Measurements from ENCODE around the gene SLC25A17. TPM values are rescaled to one million over a fixed set of nuclear protein-coding genes. Genes with fewer than 3 reads are reported as not detected.
A peak's percentile ranks its signal among the peaks of the same experiment; 100 is the strongest.

The SLC25A17 gene
- total RNA-seq, 4 donors from 2014 or later, result 5.8 to 9.6 (median 8.4) TPM

DNA sequence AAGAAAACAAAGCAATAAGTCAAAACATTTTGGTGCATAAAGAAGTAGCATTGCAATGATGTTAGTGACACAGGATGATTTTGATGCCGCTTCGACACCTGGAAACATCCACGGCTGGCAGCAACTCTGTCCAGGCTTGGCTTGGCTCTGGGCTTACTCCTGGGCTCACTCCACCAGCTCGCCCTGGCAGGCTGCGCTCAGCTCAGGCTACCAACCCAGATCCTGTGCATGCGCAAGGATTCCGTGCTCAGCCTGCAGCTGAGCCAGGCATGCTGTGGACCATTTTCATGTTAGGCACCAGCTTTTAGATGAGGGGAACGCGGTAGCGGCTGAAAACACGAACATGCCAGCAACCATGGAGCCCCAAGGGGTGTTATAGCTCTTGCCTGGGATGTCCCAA is 66.0 kb downstream of the SLC25A17 start:
- Histone ChIP-seq H3K9me3 (no peaks in the 10 kb centered on the region), H3K27ac (replicated peaks in 1 of 4) (no peak overlapping the region), H3K36me3 (no peaks in the 10 kb centered on the region), H3K4me1 (peaks cover 0 to 16% (median 0%) of the 10 kb centered on the region in 4 donors), H3K4me3 (no peak overlapping the region), H3K27me3 (no peaks in the 10 kb centered on the region)
- no peak for DNase-seq (ENCODE audit: extremely low spot score)
- WGBS, result 94% methylated on average over 11 of the region's 11 CpGs
- intact Hi-C loops (cut with DNase I), result no loop called here
- TF ChIP-seq, protein P1, sequence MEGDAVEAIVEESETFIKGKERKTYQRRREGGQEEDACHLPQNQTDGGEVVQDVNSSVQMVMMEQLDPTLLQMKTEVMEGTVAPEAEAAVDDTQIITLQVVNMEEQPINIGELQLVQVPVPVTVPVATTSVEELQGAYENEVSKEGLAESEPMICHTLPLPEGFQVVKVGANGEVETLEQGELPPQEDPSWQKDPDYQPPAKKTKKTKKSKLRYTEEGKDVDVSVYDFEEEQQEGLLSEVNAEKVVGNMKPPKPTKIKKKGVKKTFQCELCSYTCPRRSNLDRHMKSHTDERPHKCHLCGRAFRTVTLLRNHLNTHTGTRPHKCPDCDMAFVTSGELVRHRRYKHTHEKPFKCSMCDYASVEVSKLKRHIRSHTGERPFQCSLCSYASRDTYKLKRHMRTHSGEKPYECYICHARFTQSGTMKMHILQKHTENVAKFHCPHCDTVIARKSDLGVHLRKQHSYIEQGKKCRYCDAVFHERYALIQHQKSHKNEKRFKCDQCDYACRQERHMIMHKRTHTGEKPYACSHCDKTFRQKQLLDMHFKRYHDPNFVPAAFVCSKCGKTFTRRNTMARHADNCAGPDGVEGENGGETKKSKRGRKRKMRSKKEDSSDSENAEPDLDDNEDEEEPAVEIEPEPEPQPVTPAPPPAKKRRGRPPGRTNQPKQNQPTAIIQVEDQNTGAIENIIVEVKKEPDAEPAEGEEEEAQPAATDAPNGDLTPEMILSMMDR (IDR thresholded peaks at IDR 0.05), result no peak
- TF ChIP-seq POLR2A (IDR thresholded peaks at IDR 0.05; ENCODE audit: low read depth) (no peak), POLR2AphosphoS5 (IDR thresholded peaks at IDR 0.05) (no peak), EP300 (IDR thresholded peaks at IDR 0.05) (no peak)

DNA sequence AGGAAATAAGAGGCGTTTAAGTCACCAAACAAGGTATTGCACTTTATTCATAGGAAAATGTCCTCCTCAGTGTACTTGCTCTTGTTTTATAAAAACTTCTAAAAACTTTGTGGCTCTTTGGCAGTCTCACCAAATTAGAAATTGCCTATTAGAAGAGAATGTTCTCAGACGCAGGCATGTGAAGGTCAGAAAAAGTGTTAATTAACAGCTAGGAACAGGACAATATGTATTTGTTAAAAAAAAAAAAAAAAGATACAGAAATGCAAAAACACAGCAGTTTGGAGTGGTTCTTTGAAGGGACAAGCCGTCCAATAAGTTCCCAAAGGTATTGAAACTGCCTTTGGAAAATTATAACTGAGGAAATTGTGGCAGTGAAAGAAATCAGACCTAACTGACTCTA is 67.9 kb downstream of the SLC25A17 start:
- 62% methylated on average over 3 of the region's 3 CpGs for WGBS
- intact Hi-C loops (cut with DNase I), result no loop called here
- DNase-seq (ENCODE audit: extremely low spot score), result no peak
- Histone ChIP-seq H3K9me3 (no peaks in the 10 kb centered on the region), H3K4me3 (no peak overlapping the region), H3K27me3 (no peaks in the 10 kb centered on the region), H3K27ac (replicated peaks in 1 of 4) (peak overlapping the region in 1 of 4 donors; percentile 28), H3K4me1 (peaks cover 0 to 16% (median 0%) of the 10 kb centered on the region in 4 donors), H3K36me3 (no peaks in the 10 kb centered on the region)
- TF ChIP-seq POLR2A (IDR thresholded peaks at IDR 0.05; ENCODE audit: low read depth) (no peak), EP300 (IDR thresholded peaks at IDR 0.05) (no peak), POLR2AphosphoS5 (IDR thresholded peaks at IDR 0.05) (no peak)
- TF ChIP-seq, protein P1 (IDR thresholded peaks at IDR 0.05), result no peak

DNA sequence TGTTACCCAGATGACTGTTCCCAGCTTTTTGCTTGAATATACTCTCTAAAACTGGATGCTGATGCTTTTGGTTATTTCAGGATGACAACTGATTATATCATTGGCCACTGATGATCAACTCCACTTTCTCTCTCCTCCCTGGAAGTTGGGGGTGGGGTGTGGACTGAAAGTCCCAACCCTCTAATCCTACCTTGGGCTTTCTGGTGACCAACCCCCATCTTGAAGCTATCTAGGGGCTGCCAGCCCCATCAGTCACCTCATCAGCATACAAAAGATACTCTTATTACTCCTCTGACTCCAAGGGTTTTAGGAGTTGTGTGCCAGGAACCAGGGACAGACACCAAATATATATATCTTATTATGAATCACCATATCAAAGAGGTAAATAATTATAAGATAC is 69.3 kb downstream of the SLC25A17 start:
- H3K4me1 ChIP-seq, result peaks cover 0 to 16% (median 0%) of the 10 kb centered on the region in 4 donors
- TF ChIP-seq, protein P1 (IDR thresholded peaks at IDR 0.05), result no peak
- no peak for TF ChIP-seq EP300 (IDR thresholded peaks at IDR 0.05)
- no peak for TF ChIP-seq POLR2AphosphoS5 (IDR thresholded peaks at IDR 0.05)
- TF ChIP-seq POLR2A (IDR thresholded peaks at IDR 0.05; ENCODE audit: low read depth), result no peak
- DNase-seq (ENCODE audit: extremely low spot score), result no peak
- no peak overlapping the region for H3K27ac ChIP-seq (replicated peaks in 1 of 4)
- no peaks in the 10 kb centered on the region for H3K36me3 ChIP-seq
- intact Hi-C loops (cut with DNase I), result no loop called here
- H3K9me3 ChIP-seq, result no peaks in the 10 kb centered on the region
- H3K27me3 ChIP-seq, result no peaks in the 10 kb centered on the region
- H3K4me3 ChIP-seq, result no peak overlapping the region

DNA sequence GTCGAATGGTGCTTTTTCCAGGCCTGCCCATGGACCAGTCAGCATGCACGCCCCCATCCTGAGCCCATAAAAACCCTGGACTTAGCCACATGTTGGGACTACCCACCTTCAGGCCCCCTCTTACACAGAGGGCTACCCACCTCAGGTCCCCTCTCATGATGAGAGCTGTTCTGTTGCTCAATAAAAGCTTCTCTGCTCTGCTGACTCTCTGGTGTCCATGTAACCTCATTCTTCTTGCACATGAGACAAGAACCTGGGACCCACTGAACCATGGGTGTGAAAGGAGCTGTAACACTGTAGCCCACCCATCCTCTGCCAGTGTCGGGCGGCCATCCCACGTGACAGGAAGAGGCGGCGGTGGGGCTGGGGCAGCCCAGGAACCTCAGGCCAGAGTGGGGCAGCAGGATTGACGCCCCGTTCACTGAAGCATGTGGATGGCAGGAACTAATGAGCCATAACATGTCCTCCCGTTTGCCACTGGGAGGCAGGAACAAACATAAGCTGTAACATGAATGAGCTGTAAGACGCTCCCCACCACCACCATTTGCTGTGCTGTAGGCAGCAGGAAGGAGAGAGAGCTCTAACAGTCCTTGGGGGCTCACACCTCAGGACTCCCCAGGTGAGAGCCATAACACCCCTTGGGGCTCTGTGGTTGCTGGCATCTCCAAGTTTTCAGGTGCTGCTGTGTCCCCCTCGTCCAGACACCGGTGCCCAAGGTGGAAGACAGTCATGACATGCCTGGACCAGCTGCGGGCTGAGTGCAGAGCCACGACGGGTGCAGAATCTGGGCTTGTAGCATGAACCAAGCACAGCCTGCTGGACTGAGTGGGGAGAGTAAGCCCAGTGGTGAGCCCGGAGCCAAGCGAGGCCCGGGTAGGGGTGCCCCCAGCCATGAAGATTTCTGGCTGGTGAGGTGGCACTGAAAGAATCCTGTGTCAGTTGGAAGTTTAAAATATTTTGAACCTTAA is 70.5 kb downstream of the SLC25A17 start:
- no peak overlapping the region for H3K27ac ChIP-seq (replicated peaks in 1 of 4)
- 92% methylated on average over 16 of the region's 19 CpGs for WGBS

DNA sequence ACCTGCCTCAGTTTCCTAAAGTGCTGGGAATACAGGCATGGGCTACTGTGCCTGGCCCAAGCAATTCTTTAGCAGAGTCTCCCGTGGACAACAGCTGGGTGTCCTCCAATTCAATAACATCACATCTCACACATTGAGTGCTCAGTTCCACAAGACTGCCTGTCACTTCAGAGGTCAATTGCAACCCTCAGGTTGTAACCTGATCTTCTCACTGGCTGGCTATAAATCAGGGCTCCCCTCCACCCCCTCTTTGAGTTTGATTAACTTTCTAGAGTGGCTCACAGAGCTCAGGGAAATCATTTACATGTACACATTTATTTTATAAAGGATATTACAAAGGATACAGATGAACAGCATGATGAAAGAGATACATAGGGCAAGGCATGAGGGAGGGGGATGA is 71.8 kb downstream of the SLC25A17 start:
- no peak overlapping the region for H3K4me3 ChIP-seq
- H3K9me3 ChIP-seq, result no peaks in the 10 kb centered on the region
- 50% methylated on average over 1 of the region's 1 CpG for WGBS
- intact Hi-C loops (cut with DNase I), result no loop called here
- no peak overlapping the region for H3K27ac ChIP-seq (replicated peaks in 1 of 4)
- H3K27me3 ChIP-seq, result no peaks in the 10 kb centered on the region
- no peaks in the 10 kb centered on the region for H3K36me3 ChIP-seq
- peaks cover 0 to 16% (median 0%) of the 10 kb centered on the region in 4 donors for H3K4me1 ChIP-seq
- no peak for DNase-seq (ENCODE audit: extremely low spot score)
- TF ChIP-seq EP300 (IDR thresholded peaks at IDR 0.05) (no peak), POLR2A (IDR thresholded peaks at IDR 0.05; ENCODE audit: low read depth) (no peak), POLR2AphosphoS5 (IDR thresholded peaks at IDR 0.05) (no peak)
- TF ChIP-seq, protein P1 (IDR thresholded peaks at IDR 0.05), result no peak

More for the DNA sequence above, 70.5 kb downstream of the SLC25A17 start:
- intact Hi-C loops (cut with DNase I), result no loop called here
- H3K27me3 ChIP-seq, result no peaks in the 10 kb centered on the region
- no peak for DNase-seq (ENCODE audit: extremely low spot score)
- H3K4me3 ChIP-seq, result no peak overlapping the region
- H3K9me3 ChIP-seq, result no peaks in the 10 kb centered on the region
- H3K36me3 ChIP-seq, result no peaks in the 10 kb centered on the region
- peaks cover 0 to 16% (median 0%) of the 10 kb centered on the region in 4 donors for H3K4me1 ChIP-seq
- no peak for TF ChIP-seq POLR2AphosphoS5 (IDR thresholded peaks at IDR 0.05)

Measured in esophagus muscularis mucosa (tissue), 4 donors.